ENCODE results near the gene HCST.

- TF ChIP-seq, protein P1, sequence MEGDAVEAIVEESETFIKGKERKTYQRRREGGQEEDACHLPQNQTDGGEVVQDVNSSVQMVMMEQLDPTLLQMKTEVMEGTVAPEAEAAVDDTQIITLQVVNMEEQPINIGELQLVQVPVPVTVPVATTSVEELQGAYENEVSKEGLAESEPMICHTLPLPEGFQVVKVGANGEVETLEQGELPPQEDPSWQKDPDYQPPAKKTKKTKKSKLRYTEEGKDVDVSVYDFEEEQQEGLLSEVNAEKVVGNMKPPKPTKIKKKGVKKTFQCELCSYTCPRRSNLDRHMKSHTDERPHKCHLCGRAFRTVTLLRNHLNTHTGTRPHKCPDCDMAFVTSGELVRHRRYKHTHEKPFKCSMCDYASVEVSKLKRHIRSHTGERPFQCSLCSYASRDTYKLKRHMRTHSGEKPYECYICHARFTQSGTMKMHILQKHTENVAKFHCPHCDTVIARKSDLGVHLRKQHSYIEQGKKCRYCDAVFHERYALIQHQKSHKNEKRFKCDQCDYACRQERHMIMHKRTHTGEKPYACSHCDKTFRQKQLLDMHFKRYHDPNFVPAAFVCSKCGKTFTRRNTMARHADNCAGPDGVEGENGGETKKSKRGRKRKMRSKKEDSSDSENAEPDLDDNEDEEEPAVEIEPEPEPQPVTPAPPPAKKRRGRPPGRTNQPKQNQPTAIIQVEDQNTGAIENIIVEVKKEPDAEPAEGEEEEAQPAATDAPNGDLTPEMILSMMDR (IDR thresholded peaks at IDR 0.05) = no peak
- TF ChIP-seq POLR2A (IDR thresholded peaks at IDR 0.05) = no peak
Measured at GRCh38 chr19:35862528-35862927, 39.8 kb upstream of the HCST start.
